GM19239 (cell line): ENCODE results near the gene BRD2.
A peak's percentile ranks its signal among the peaks of the same experiment; 100 is the strongest.

ENCODE experiments used
- DNase-seq: peaks from one replicate; pipeline ENCODE4 v3.0.0; 2011; ENCODE audit warnings: low spot score; ENCODE audit not compliant: insufficient read length
- FAIRE-seq: peaks from 2 replicates; lab custom pipeline; 2011; peaks lifted over from hg19 to GRCh38; lab: Jason Lieb, UNC

The BRD2 gene

DNA sequence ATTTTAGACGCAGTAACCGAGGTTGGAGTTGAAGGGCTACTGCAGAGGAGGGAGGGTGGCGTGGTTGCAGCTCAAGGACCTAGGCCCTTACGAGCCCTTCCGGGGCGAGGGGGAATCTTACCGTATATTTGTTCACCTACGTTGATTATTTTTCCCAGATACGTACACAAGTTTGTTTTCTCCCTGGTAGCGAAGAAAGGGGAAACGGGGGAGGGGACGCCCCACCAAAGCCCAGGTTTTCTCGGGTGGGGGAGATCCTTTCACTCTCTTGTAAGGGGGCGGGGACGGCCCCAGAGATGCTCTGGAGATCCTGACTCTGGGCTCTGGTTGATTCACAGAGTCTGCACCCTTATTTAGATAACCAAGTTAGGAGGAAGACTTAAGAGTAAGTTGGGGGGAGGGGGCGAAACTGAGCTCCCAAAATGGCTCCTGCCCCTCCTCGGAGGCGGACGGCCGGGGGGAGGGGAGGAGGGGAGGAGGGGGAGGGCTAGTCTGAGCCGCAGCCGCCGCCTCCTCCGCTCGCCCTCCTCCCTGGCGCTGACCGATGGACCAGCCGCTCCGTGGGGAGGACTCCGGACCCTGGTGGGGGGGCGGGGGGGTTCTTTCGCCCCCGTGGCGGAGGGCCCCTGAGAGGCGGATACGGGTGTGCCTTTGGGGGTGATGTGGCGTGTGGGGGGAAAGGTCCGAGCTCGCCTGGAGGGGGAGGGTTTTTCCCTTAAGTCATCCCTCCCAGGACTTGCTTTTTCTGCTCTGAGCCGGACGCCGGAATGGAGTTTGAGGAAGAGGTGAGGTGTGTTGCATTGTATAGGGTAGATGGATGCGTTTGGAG, 2.2 kb downstream of the BRD2 start:
- FAIRE-seq: peak; percentile 47
- DNase-seq: no peak

DNA sequence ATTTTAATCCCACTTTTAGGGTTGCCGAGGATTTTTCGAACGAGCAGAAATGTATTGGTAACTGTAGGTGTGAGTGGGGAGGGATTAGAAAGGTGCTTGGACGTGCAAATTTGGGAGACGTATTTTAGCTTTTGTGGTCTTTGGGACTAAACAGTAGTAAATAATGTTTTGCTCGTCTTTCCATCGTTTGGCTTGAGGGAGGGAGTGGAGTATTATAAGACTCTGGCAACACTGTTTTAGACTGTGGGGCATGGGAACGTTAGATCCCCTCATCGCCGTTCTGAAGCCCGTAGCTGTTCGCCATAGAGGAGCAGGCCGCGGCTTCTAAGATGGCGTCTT, 2.8 kb downstream of the BRD2 start:
- DNase-seq: no peak
- peak; percentile 8 for FAIRE-seq

DNA sequence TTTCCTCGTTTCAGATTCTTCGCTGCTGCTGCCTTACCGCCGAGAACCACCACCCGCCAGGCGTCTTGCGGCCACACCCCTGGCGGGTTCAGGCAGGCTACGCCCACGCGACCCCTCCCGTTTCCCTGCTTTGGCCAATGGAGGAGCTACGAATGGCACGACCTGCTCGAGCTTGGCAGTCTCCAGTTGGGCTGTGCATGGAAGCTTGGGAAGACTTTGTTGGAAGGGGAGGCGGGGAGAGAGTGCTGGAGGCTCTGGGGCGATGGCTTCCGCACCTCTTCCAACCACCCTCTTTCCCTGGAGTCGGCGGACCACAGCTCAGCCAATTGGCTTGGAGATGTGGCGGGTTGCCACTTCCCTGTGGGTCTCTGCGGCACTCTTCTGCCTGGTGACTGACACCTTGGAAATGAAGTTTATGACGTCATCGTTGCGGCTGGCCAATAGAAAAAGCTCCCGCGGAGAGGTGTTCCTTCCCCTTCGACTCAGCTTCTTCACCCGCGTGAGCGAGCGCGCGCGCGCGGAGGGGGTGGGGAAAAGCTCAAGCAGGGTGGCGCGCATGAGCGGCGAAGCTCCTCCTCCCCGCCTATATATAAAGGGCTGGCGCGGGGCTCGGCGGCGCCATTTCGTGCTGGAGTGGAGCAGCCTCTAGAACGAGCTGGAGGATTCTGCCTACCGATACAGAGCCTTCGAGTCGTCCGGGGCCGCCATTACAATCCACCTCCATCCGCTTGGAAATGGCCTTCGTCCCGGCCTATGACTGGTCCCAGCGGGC, 3.4 kb downstream of the BRD2 start:
- FAIRE-seq (peak; percentile 94), DNase-seq (peak; percentile 64)

DNA sequence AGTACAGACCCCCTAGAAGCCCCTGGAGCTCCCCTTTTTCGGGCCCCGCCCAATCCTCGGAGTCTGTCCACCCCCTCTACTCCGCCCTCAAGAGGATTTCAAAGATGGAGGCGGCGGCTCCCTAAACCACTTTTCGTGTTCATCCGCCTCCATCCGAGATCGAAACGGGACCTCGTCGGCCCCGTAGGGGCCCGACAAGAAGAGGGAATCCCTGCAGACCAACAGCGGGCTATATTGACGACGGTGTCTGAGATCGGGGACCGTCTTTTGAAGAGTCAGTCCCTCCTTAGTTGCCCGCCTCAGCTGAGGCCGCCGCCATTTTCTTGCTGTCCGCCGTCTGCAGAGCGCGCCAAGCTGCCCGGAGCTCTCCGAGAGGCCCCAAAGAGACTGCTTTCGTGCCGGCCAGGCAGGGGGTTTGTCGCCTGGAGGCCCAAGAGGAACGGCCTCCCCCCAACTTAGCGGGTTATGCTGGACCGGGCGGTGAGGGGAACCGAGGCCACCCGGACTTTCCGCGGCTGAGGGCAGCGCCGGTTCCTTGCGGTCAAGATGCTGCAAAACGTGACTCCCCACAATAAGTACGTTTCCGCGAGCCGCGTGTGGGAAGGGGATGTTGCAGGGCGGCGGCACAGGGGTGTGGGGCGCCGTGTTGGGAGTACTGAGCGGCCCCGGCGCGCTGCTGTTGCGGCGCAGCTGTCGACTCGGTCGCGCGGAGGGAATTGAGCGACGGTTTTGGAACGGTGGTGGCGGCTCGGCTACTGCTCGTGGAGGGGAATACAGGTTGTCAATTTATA, 4.2 kb downstream of the BRD2 start:
- FAIRE-seq (no peak), DNase-seq (no peak)

DNA sequence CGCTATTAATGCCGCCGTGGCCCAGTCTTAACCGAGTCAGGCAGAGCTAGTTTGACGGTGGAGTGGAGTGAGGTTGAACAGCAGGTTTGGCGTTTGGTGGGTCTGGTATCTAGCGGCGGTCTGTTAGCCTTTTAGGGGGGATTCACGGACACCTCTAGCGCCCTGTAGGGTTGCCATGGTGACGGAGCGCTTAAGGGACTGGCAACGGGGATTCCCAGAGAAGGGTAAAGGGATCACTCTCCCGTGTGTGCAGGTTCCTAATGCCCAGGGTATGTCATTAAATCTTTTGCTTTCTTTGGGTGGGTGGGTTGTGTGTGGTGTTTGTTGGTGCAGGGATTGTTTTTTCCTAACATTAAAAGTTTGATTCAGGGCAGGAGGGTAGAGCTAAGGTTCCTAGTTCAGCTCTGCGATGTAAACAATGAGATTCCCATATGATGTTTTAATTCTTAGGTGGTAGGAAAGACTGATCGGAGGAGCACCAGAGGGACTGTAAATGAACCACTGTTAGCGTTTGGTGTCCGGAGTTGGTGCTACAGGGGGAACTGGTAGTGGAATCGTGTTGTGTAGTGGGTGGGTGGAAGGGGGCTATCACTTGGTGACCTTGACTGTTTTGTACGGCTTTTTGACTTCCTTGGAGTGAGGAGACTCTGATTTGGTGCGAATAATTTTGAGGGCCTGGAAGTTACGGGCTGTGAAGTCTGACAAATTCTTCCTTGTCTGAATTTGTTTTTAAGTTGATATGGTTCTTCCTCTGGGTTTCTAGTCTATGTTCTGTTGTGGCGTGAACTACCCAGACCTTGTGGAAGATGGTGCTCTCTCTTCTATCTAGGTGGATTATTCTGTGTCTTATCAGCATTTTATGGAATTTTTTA, 5.0 kb downstream of the BRD2 start:
- no peak for DNase-seq
- no peak for FAIRE-seq

DNA sequence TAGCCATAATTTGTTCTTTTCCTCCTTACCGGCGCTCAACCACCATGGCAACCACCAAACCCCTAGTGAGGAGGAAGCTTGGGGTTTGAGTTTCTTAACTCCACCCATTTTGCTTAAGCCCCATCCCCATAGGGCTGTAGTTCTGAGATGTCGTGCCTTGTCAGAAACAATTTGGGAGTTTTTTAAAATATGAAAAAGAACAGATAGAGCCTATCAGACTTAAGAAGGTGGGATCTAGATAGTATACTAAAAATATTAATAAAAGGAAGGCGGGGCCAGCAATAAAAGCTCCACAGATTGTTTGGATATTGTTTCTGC, 5.6 kb downstream of the BRD2 start:
- no peak for DNase-seq
- peak; percentile 39 for FAIRE-seq

DNA sequence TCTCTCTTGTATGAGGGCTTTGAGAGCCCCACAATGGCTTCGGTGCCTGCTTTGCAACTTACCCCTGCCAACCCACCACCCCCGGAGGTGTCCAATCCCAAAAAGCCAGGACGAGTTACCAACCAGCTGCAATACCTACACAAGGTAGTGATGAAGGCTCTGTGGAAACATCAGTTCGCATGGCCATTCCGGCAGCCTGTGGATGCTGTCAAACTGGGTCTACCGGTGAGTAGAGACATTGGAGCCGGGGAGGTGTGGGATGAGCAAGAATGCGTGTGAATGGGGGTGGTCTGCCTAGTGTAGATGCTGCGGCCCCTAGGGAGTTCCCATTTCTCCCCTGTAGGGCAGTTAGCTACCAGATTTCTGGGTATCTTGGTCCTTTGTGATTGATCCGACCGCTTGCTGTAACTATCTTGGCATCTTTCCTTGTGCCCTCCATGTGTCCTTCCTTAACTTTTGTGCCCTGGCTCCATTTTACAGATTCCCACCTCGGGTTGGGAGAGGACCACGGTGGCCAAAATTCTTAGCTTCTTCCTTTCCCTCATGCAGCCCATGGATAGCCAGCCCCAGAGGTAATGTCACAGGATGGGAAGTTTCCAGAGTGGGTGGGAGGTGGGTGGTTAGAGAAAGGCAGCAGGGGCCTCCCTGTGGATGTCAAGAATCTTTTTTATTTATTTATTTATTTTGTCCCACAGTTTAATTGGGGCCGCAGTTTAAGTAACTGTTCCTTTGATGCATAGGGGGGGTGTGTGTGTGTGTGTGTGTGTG, 6.3 kb downstream of the BRD2 start:
- no peak for FAIRE-seq
- DNase-seq: no peak

DNA sequence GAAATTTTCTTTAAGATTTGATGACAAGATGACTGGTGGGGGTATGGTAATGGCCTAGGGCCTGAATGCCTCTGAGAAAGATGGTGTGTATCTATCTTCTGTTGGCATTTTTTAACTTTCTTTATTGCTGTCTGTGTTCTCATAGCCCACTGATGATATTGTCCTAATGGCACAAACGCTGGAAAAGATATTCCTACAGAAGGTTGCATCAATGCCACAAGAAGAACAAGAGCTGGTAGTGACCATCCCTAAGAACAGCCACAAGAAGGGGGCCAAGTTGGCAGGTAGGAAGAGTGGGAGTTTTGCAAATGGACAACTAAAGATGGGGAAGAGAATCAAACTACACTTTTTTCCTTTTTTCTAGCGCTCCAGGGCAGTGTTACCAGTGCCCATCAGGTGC, 7.5 kb downstream of the BRD2 start:
- no peak for FAIRE-seq
- no peak for DNase-seq

DNA sequence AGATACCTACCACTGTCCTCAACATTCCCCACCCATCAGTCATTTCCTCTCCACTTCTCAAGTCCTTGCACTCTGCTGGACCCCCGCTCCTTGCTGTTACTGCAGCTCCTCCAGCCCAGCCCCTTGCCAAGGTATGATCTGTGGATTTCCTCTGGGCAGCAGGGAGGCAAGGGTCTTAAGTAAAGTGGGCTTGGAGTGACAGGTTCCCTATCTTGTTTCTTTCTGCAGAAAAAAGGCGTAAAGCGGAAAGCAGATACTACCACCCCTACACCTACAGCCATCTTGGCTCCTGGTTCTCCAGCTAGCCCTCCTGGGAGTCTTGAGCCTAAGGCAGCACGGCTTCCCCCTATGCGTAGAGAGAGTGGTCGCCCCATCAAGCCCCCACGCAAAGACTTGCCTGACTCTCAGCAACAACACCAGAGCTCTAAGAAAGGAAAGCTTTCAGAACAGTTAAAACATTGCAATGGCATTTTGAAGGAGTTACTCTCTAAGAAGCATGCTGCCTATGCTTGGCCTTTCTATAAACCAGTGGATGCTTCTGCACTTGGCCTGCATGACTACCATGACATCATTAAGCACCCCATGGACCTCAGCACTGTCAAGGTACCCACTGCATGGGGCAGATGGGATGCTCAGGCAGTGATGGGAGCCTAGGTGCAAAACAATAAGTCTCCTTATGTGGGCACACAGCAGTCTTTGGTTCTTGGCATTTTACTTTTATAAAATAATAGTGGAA, 8.1 kb downstream of the BRD2 start:
- DNase-seq (no peak), FAIRE-seq (no peak)

DNA sequence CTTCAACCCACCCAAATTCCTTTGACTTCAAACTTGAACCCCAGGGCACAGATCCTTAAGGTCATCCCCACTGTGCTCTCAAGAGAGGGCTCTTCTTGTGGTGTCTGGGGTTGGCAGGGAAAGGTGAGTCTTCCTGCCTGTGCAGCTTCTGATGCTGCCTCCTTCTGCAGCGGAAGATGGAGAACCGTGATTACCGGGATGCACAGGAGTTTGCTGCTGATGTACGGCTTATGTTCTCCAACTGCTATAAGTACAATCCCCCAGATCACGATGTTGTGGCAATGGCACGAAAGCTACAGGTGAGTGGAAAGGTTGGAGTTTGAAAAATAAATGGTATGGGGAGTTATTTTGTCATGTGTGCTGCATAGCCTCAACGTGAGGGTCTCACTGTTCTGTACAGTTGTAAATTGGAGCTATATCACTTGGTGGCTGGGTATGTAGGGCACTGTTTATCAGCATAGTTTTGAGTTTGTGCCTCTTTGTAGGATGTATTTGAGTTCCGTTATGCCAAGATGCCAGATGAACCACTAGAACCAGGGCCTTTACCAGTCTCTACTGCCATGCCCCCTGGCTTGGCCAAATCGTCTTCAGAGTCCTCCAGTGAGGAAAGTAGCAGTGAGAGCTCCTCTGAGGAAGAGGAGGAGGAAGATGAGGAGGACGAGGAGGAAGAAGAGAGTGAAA, 9.0 kb downstream of the BRD2 start:
- no peak for FAIRE-seq
- DNase-seq: no peak

DNA sequence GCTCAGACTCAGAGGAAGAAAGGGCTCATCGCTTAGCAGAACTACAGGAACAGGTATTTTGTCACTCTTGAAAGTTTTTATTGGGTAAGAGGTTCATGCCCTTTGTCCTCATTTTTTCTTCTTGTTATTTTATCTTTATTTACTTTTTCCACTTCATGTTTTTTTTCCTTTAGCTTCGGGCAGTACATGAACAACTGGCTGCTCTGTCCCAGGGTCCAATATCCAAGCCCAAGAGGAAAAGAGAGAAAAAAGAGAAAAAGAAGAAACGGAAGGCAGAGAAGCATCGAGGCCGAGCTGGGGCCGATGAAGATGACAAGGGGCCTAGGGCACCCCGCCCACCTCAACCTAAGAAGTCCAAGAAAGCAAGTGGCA, 9.5 kb downstream of the BRD2 start:
- FAIRE-seq (no peak), DNase-seq (no peak)

DNA sequence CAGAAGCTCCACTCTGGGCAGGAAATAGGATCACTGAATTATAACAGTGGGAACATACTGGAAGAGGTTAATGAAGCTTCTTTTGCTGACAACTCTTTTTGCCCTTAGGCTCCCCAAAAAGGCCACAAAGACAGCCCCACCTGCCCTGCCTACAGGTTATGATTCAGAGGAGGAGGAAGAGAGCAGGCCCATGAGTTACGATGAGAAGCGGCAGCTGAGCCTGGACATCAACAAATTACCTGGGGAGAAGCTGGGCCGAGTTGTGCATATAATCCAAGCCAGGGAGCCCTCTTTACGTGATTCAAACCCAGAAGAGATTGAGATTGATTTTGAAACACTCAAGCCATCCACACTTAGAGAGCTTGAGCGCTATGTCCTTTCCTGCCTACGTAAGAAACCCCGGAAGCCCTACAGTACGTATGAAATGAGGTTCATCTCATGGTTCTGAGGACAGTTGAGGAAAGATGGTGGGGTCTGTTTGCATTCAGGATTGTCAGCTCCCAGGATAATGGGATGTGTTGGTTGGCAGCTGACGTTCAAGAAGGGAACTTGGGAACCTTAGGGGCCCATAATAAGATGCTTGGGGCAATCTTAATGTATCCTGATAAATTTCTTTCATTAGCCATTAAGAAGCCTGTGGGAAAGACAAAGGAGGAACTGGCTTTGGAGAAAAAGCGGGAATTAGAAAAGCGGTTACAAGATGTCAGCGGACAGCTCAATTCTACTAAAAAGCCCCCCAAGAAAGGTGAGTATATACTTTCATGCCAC, 11.5 kb downstream of the BRD2 start:
- FAIRE-seq: no peak
- DNase-seq: no peak

DNA sequence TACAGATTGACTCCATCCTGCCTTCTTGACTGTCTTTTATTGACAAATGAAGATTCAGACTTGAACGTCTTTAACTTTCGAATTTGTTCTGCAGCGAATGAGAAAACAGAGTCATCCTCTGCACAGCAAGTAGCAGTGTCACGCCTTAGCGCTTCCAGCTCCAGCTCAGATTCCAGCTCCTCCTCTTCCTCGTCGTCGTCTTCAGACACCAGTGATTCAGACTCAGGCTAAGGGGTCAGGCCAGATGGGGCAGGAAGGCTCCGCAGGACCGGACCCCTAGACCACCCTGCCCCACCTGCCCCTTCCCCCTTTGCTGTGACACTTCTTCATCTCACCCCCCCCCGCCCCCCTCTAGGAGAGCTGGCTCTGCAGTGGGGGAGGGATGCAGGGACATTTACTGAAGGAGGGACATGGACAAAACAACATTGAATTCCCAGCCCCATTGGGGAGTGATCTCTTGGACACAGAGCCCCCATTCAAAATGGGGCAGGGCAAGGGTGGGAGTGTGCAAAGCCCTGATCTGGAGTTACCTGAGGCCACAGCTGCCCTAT, 12.2 kb downstream of the BRD2 start:
- DNase-seq (no peak), FAIRE-seq (no peak)

DNA sequence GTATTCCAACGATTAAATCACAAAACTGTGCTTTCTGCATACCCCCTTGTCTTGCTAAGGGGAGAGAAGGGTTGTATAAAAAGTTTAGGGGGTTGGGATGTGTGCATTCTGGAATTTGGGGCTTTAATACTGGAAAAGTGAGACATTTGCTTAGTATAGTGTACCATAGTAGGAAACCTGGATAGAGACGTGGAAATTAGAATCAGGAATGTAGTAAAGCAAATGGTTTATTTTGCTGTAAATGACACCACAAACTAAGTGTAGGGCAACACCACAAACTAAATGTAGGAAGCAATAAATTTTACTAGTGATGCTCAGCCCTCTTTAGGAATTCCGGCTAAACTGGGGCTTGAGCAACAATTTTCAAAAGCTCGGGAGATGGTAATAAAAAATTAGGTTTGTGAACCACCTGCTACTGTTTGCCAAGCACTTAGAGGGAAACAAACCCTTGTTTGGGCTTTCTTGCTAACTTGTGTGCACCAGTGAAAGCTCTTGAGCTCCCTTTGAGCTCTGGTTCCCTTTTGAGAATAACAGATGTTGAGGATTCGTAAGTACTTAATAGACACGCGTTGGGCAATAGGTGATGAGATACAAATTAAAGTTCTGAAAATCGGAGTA, 13.8 kb downstream of the BRD2 start:
- DNase-seq: no peak
- no peak for FAIRE-seq

DNA sequence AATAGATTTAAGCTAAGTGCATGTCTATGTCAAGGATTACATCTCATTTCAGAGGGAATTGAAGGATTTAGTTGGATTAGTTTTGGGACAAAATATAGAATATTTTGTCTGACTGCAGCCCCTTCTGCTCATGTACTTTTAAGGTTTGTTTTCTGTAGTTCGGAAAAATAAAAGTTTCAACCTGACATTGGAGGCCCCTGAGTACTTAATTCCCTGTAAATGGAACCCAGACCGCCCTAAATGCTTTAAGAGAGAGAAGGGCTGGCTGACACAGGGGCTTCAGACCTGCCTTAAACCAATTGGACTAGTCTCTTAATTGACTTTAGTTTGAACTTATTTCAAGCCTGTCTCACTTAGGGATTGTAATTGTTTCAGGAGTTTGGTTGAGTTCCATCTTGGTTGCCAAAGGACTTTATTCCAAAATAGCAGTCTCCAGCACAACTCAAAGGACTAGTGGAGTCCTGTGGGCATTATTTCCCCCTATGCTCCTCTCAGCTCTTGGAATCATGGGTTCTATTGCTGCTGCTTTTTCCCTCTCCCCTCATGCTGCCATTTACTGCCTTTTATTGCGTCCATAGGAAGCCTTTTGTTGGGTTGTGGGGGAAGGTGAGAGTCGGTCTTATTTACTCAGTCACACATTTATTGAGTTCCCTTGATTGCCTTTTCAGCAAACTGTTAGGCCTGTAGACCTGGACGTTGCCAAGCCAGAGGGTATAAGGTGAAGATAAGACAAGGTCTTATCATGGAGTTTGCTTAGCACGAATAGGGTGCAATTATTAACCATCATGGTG, 14.5 kb downstream of the BRD2 start:
- DNase-seq (no peak), FAIRE-seq (no peak)

DNA sequence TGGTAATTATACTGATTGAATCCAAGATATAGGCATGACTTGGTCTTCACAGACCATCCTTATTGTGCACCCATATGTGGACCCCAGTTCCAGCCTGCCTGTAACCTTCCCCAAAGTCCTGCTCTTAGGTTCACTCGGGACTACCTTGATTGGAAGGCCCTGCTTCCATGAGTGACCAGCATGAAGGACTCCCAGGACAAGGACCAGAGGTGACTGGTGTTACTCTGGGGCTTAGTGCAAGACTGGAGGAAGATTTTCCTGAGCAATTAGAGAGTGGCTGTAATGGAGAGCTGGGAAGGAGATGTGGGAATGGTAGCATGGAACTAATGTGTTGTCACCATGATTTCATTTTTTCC, 15.1 kb downstream of the BRD2 start:
- DNase-seq: no peak
- FAIRE-seq: no peak
